Measurements from ENCODE around the gene CCDC85C. TPM values are rescaled to one million over a fixed set of nuclear protein-coding genes. Genes with fewer than 3 reads are reported as not detected.

Gene CCDC85C
- total and polyA plus RNA-seq, 10 of the 15 experiments (the other 5 are each of a cell fraction or from before 2014, with no cell fraction given), result 0.03 to 3.6 (median 1.1) TPM

DNA sequence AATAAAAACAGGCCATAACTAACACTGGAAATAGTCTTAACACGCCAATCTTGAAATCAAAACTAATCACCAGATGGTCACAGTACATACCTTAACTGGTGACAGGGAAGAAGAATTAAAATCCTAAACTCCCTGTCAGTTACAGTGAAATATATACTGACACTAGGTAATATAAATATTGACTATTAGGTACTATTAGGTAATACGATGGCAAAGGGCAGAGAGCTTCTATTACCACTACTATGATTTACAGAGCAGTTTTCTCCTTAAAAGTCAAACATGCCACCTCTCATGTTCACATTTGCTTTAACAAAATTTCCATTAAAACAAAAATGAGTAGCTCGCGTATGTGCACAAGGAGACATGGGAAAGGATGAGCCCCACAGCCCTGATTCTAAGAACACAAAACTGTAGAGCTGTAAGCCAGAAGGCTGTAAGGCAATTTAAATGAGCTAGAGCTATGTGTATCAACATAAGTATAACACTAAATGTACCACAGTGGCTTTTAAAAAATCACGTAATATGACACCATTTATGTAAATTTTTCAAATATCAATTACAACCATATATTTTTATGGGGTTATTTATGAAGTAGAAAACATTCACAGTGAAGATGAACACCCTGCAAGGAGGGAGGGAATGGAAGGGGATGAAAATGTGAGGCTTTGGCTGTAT is 142.5 kb downstream of the CCDC85C start (continued):
- TF ChIP-seq, protein P1, sequence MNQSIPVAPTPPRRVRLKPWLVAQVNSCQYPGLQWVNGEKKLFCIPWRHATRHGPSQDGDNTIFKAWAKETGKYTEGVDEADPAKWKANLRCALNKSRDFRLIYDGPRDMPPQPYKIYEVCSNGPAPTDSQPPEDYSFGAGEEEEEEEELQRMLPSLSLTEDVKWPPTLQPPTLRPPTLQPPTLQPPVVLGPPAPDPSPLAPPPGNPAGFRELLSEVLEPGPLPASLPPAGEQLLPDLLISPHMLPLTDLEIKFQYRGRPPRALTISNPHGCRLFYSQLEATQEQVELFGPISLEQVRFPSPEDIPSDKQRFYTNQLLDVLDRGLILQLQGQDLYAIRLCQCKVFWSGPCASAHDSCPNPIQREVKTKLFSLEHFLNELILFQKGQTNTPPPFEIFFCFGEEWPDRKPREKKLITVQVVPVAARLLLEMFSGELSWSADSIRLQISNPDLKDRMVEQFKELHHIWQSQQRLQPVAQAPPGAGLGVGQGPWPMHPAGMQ (IDR thresholded peaks at IDR 0.05; ENCODE audit: borderline replicate concordance), result no peak
- no peak for TF ChIP-seq CHD2 (IDR thresholded peaks at IDR 0.05; ENCODE audit: borderline replicate concordance, low read depth, low read length)

DNA sequence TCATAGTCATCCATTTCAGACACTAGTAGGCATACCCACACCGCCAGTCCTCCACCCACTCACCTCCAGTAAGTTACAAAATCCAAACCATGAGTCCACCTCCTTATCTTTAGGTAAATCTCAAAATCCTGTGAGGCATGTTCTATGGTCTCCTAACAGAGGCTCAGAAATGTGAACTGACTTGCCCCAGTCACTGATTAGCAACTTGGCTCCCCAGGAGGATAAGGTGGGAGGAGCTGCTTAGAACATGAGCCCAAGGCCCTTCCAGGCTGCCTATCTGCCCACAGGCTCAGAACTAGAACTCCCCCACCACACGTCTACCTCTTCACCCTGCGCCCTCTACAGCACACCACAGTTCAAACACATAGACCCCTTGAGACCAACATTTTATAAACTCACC is 143.2 kb downstream of the CCDC85C start:
- SMC1A ChIA-PET (ENCODE audit: uncharacterized antibody, unreplicated experiment), result interaction anchor here (0.6 kb wide), 1 partner anchor 329 kb away, joined by 3 read pairs; no protein-coding TSS in a partner anchor
- no TSS peak for BruUV-seq (replicated peaks)
- RAD21 ChIA-PET (ENCODE audit: unreplicated experiment), result no interaction called here
- Histone ChIP-seq H3K4me3 (no peak overlapping the region), H3K27ac (ENCODE audit: control insufficient read depth, insufficient read depth) (no peak overlapping the region), H4K20me1 (ENCODE audit: control insufficient read depth, insufficient read depth) (no peaks in the 10 kb centered on the region), H3K79me2 (ENCODE audit: control insufficient read depth, insufficient read depth, low read length) (no peaks in the 10 kb centered on the region), H3K27me3 (replicated peaks in 1 of 2; ENCODE audit: control insufficient read depth in 2 of 2, insufficient read depth in 2 of 2, low read length in 1 of 2) (no peaks in the 10 kb centered on the region), H3K4me1 (ENCODE audit: control insufficient read depth, insufficient read depth, low read length) (no peaks in the 10 kb centered on the region), H3K9me3 (replicated peaks; ENCODE audit: control insufficient read depth, insufficient read depth, low read length) (no peaks in the 10 kb centered on the region), H3K4me2 (ENCODE audit: control insufficient read depth, insufficient read depth) (no peak overlapping the region), H2AFZ (ENCODE audit: control insufficient read depth, low read depth, low read length) (no peak overlapping the region), H3K9ac (ENCODE audit: control insufficient read depth, insufficient read depth, low read length) (no peak overlapping the region), H3K36me3 (ENCODE audit: control insufficient read depth in 2 of 2, insufficient read depth in 2 of 2, low read length in 1 of 2) (peaks cover 23 to 42% of the 10 kb centered on the region in 2 experiments)
- in situ Hi-C loops (cut with MboI), result no loop called here
- CTCF ChIA-PET, result no interaction called here
- POLR2A ChIA-PET, result no interaction called here
- intact Hi-C loops (cut with micrococcal nuclease; ENCODE audit: unreplicated experiment), result no loop called here
- WGBS (ENCODE audit: insufficient coverage, insufficient replicate concordance, low lambda C conversion rate, missing lambda C conversion rate), result 98% methylated on average over 3 of the region's 3 CpGs
- DNase-seq (ENCODE audit: low read depth, low spot score) (no peak), FAIRE-seq (no peak), ATAC-seq (no peak)
- TF ChIP-seq BHLHE40 (IDR thresholded peaks at IDR 0.05; ENCODE audit: borderline replicate concordance in 1 of 2, low read depth in 2 of 2, low read length in 1 of 2) (no peak), ZZZ3 (IDR thresholded peaks at IDR 0.05; ENCODE audit: control insufficient read depth, insufficient read length, low read depth) (no peak), RFX5 (IDR thresholded peaks at IDR 0.05; ENCODE audit: low read depth, low read length) (no peak), SIX5 (IDR thresholded peaks at IDR 0.05; ENCODE audit: low read depth, low read length, severe bottlenecking) (no peak), NR2C2 (IDR thresholded peaks at IDR 0.05; ENCODE audit: borderline replicate concordance, control insufficient read depth, insufficient read length, low read depth) (no peak), SIN3A (IDR thresholded peaks at IDR 0.05; ENCODE audit: low read depth, low read length) (no peak)
- TF ChIP-seq, protein P2, sequence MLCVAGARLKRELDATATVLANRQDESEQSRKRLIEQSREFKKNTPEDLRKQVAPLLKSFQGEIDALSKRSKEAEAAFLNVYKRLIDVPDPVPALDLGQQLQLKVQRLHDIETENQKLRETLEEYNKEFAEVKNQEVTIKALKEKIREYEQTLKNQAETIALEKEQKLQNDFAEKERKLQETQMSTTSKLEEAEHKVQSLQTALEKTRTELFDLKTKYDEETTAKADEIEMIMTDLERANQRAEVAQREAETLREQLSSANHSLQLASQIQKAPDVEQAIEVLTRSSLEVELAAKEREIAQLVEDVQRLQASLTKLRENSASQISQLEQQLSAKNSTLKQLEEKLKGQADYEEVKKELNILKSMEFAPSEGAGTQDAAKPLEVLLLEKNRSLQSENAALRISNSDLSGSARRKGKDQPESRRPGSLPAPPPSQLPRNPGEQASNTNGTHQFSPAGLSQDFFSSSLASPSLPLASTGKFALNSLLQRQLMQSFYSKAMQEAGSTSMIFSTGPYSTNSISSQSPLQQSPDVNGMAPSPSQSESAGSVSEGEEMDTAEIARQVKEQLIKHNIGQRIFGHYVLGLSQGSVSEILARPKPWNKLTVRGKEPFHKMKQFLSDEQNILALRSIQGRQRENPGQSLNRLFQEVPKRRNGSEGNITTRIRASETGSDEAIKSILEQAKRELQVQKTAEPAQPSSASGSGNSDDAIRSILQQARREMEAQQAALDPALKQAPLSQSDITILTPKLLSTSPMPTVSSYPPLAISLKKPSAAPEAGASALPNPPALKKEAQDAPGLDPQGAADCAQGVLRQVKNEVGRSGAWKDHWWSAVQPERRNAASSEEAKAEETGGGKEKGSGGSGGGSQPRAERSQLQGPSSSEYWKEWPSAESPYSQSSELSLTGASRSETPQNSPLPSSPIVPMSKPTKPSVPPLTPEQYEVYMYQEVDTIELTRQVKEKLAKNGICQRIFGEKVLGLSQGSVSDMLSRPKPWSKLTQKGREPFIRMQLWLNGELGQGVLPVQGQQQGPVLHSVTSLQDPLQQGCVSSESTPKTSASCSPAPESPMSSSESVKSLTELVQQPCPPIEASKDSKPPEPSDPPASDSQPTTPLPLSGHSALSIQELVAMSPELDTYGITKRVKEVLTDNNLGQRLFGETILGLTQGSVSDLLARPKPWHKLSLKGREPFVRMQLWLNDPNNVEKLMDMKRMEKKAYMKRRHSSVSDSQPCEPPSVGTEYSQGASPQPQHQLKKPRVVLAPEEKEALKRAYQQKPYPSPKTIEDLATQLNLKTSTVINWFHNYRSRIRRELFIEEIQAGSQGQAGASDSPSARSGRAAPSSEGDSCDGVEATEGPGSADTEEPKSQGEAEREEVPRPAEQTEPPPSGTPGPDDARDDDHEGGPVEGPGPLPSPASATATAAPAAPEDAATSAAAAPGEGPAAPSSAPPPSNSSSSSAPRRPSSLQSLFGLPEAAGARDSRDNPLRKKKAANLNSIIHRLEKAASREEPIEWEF (IDR thresholded peaks at IDR 0.05; ENCODE audit: insufficient replicate concordance, low read depth, low read length), result no peak
- TF ChIP-seq, protein P3, sequence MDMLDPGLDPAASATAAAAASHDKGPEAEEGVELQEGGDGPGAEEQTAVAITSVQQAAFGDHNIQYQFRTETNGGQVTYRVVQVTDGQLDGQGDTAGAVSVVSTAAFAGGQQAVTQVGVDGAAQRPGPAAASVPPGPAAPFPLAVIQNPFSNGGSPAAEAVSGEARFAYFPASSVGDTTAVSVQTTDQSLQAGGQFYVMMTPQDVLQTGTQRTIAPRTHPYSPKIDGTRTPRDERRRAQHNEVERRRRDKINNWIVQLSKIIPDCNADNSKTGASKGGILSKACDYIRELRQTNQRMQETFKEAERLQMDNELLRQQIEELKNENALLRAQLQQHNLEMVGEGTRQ (IDR thresholded peaks at IDR 0.05; ENCODE audit: borderline replicate concordance, low read depth, low read length), result no peak
- TF ChIP-seq, protein P4, sequence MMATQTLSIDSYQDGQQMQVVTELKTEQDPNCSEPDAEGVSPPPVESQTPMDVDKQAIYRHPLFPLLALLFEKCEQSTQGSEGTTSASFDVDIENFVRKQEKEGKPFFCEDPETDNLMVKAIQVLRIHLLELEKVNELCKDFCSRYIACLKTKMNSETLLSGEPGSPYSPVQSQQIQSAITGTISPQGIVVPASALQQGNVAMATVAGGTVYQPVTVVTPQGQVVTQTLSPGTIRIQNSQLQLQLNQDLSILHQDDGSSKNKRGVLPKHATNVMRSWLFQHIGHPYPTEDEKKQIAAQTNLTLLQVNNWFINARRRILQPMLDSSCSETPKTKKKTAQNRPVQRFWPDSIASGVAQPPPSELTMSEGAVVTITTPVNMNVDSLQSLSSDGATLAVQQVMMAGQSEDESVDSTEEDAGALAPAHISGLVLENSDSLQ (IDR thresholded peaks at IDR 0.05), result no peak

Data from GM12878 (cell line).